ENCODE data around the gene IFI44.

The IFI44 gene

DNA sequence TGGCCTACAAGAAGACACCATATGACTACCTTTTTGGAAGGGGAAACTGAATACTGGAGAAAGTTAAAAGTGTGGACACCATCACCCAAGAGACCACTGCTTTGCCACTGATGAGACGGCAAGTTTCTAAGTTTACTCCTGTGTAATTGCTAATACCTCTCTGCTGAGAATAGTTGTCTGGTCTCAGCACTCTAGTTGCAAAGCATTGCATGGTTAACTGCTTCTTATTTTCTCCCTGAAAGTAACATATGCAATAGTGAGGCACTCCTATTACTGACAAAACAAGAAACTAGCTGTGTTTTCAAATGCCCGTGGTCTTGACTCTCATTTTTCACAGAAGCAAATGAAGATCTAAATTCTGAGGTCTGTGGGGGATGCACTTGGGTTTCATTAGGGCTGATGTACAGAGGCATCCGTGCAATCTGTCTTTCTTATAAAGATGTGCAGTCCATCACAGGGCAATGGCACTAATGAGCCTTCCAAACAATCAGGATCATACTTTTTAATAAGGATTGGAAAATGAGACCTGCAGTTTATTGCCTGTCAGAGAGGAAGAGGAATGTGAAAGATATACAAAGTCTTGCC, 62.9 kb downstream of the IFI44 start:
- no peak for DNase-seq

DNA sequence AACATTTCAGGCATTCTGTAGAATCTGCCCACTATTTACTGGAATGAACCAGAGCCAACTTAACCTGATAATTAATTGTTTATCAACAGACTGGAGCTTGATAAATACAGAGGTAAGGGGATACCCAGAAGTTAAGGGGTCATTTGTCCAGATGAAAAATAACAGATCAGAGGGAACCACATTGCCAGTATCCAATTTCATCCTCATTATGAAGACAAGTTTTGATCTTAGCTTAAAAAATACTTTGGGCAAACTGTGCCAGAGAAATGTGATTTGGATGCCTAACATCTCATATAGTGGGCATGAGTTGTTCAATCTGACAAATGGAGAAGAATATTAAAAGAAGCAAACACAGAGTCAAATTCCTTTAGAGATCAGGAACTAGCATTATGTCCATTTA, 63.7 kb downstream of the IFI44 start:
- DNase-seq = no peak
